Esophagus (tissue), 2 donors: ENCODE results near the gene AURKB. TPM values are rescaled to one million over a fixed set of nuclear protein-coding genes. Genes with fewer than 3 reads are reported as not detected.

Experiments used
- H3K27ac ChIP-seq, 2 donors: one replicate each; pipeline ENCODE4 v1.5.1; 2013; ENCODE audit warnings: low read depth in 2 of 2, mild to moderate bottlenecking in 2 of 2, inconsistent platforms in 1 of 2, low read length in 1 of 2, moderate library complexity in 1 of 2
- H3K27me3 ChIP-seq, 2 donors: one replicate each; pipeline ENCODE4 v1.6.1; 2013; ENCODE audit warnings: low read length in 2 of 2, control low read depth in 1 of 2, mild to moderate bottlenecking in 1 of 2; ENCODE audit not compliant: insufficient read depth in 2 of 2, control insufficient read depth in 1 of 2
- H3K36me3 ChIP-seq, 2 donors: one replicate each; pipeline ENCODE4 v1.6.1; 2013; ENCODE audit warnings: low read length in 1 of 2; ENCODE audit not compliant: control insufficient read depth in 2 of 2, insufficient read depth in 2 of 2
- H3K4me1 ChIP-seq, 2 donors: one replicate each; pipeline ENCODE4 v1.6.1; 2013; ENCODE audit warnings: low read length in 1 of 2; ENCODE audit not compliant: control insufficient read depth in 2 of 2, insufficient read depth in 2 of 2
- H3K4me3 ChIP-seq, 2 donors: one replicate each; pipeline ENCODE4 v1.5.1; 2013; ENCODE audit warnings: low read length in 2 of 2, mild to moderate bottlenecking in 2 of 2, low read depth in 1 of 2, moderate library complexity in 1 of 2
- H3K9me3 ChIP-seq, 2 donors: one replicate each; pipeline ENCODE4 v1.6.1; 2013; ENCODE audit warnings: mild to moderate bottlenecking in 2 of 2, low read depth in 1 of 2, low read length in 1 of 2, moderate library complexity in 1 of 2; ENCODE audit not compliant: control insufficient read depth in 2 of 2, insufficient read depth in 1 of 2
- WGBS, 2 donors: extraction: QIAGEN DNeasy Blood & Tissue Kit; methylation state at CpG; one replicate each; pipeline ENCODE4 v1.1.7; 2013; 5-methylcytosine and 5-hydroxymethylcytosine counted together
- polyA plus RNA-seq, 2 donors: library from polyadenylated mRNA; stranded (reverse); fragments of 200-250 nt; gene quantifications; one replicate each; pipeline ENCODE4 v1.2.3, GENCODE V29; 2013
- donor health status: healthy with polysubstance abuse.
- donor health status: Bipolar disorder and iron deficiency.

AURKB gene
- polyA plus RNA-seq, 2 donors: 25.3 to 28.3 TPM

GRCh38 chr17:8189711-8190477 is 20.5 kb downstream of the AURKB start, which contains the start of gene BORCS6:
Gene BORCS6, minus strand, starts transcription at chr17:8190180. Its CDS starts 40 bp downstream, at chr17:8190140.
- 0 to 1% methylated on average over 66 to 70 of the region's 70 CpGs for WGBS, 2 donors
- Histone ChIP-seq H3K27ac (peak within 1 kb of the TSS; percentile 97 to 99), H3K4me1 (peaks cover 5 to 16% of the 10 kb centered on the region in 2 donors)

GRCh38 chr17:8189041-8189710 is 21.2 kb downstream of the AURKB start:
- Histone ChIP-seq H3K27me3 (no peaks in the 10 kb centered on the region), H3K4me1 (peaks cover 5 to 16% of the 10 kb centered on the region in 2 donors), H3K4me3 (peak overlapping the region; percentile 70 to 92), H3K36me3 (no peaks in the 10 kb centered on the region), H3K9me3 (no peaks in the 10 kb centered on the region), H3K27ac (peak overlapping the region; percentile 97 to 99)
- WGBS, 2 donors: 3 to 4% methylated on average over 55 to 67 of the region's 67 CpGs

More at GRCh38 chr17:8189711-8190477, 20.5 kb downstream of the AURKB start, which contains the start of gene BORCS6:
- no peaks in the 10 kb centered on the region for H3K27me3 ChIP-seq
- H3K9me3 ChIP-seq: no peaks in the 10 kb centered on the region
- H3K36me3 ChIP-seq: no peaks in the 10 kb centered on the region
- peak within 1 kb of the TSS; percentile 70 to 92 for H3K4me3 ChIP-seq

GRCh38 chr17:8188263-8188839 is 22.0 kb downstream of the AURKB start:
- peak overlapping the region; percentile 70 to 92 for H3K4me3 ChIP-seq
- no peaks in the 10 kb centered on the region for H3K27me3 ChIP-seq
- 26 to 33% methylated on average over 12 of the region's 12 CpGs for WGBS, 2 donors
- H3K36me3 ChIP-seq: no peaks in the 10 kb centered on the region
- no peaks in the 10 kb centered on the region for H3K9me3 ChIP-seq
- peak overlapping the region; percentile 97 to 99 for H3K27ac ChIP-seq
- H3K4me1 ChIP-seq: peaks cover 5 to 16% of the 10 kb centered on the region in 2 donors

GRCh38 chr17:8187517-8188262 is 22.7 kb downstream of the AURKB start:
- H3K4me3 ChIP-seq: peak overlapping the region; percentile 50 to 51

GRCh38 chr17:8186787-8187516 is 23.4 kb downstream of the AURKB start:
- no peaks in the 10 kb centered on the region for H3K9me3 ChIP-seq
- no peaks in the 10 kb centered on the region for H3K27me3 ChIP-seq
- peak overlapping the region; percentile 97 to 99 for H3K27ac ChIP-seq
- peaks cover 5 to 16% of the 10 kb centered on the region in 2 donors for H3K4me1 ChIP-seq
- H3K4me3 ChIP-seq: peak overlapping the region; percentile 73 to 84
- H3K36me3 ChIP-seq: no peaks in the 10 kb centered on the region
- WGBS, 2 donors: 0 to 1% methylated on average over 32 of the region's 32 CpGs

More at GRCh38 chr17:8187517-8188262, 22.7 kb downstream of the AURKB start:
- Histone ChIP-seq H3K4me1 (peaks cover 5 to 16% of the 10 kb centered on the region in 2 donors), H3K27ac (peak overlapping the region; percentile 97 to 99), H3K9me3 (no peaks in the 10 kb centered on the region), H3K36me3 (no peaks in the 10 kb centered on the region), H3K27me3 (no peaks in the 10 kb centered on the region)
- WGBS, 2 donors: 1% methylated on average over 25 of the region's 25 CpGs

GRCh38 chr17:8186446-8186786 is 24.0 kb downstream of the AURKB start:
- peak overlapping the region; percentile 73 to 84 for H3K4me3 ChIP-seq
- H3K9me3 ChIP-seq: no peaks in the 10 kb centered on the region
- WGBS, 2 donors: 0% methylated on average over 23 of the region's 23 CpGs
- H3K4me1 ChIP-seq: peaks cover 5 to 16% of the 10 kb centered on the region in 2 donors
- no peaks in the 10 kb centered on the region for H3K36me3 ChIP-seq
- peak overlapping the region; percentile 97 to 99 for H3K27ac ChIP-seq
- H3K27me3 ChIP-seq: no peaks in the 10 kb centered on the region

GRCh38 chr17:8185582-8186445 is 24.6 kb downstream of the AURKB start:
- H3K27me3 ChIP-seq: no peaks in the 10 kb centered on the region
- H3K4me3 ChIP-seq: peak overlapping the region; percentile 73 to 84
- H3K36me3 ChIP-seq: no peaks in the 10 kb centered on the region
- H3K27ac ChIP-seq: peak overlapping the region; percentile 97 to 99
- H3K9me3 ChIP-seq: no peaks in the 10 kb centered on the region
- whole genome bisulfite sequencing, 2 donors: 0 to 1% methylated on average over 44 of the region's 44 CpGs
- peaks cover 5 to 16% of the 10 kb centered on the region in 2 donors for H3K4me1 ChIP-seq

- H3K27ac ChIP-seq: peak overlapping the region in 1 of 2 donors; percentile 77
- WGBS, 2 donors: 76 to 78% methylated on average over 19 of the region's 19 CpGs
- peak overlapping the region in 1 of 2 donors; percentile 76 for H3K4me3 ChIP-seq
- H3K9me3 ChIP-seq: no peaks in the 10 kb centered on the region
- peaks cover 4 to 17% of the 10 kb centered on the region in 2 donors for H3K4me1 ChIP-seq
- H3K36me3 ChIP-seq: no peaks in the 10 kb centered on the region
- H3K27me3 ChIP-seq: no peaks in the 10 kb centered on the region
Observed at GRCh38 chr17:8176998-8177731, 33.2 kb downstream of the AURKB start.
